Uterus (tissue), 2 donors: ENCODE measurements around the gene E2F7.

Experiments
- POLR2A ChIP-seq, 2 donors: fragments of 450-650 bp; IDR thresholded peaks; one replicate each; pipeline ENCODE4 v1.6.1; 2016; ENCODE audit warnings: antibody characterized with exemption in 2 of 2, mild to moderate bottlenecking in 1 of 2, moderate library complexity in 1 of 2
- TF ChIP-seq, protein P1 (sequence below), 4 experiments: fragments of 200-600 bp in 2 of 4; fragments of 450-650 bp in 2 of 4; sonication (generic) in 2 of 4; IDR thresholded peaks; one replicate each; pipeline ENCODE4 v1.5.1; 2016 to 2019; ENCODE audit warnings: antibody characterized with exemption in 4 of 4, mild to moderate bottlenecking in 2 of 4, moderate library complexity in 1 of 4

DNA sequence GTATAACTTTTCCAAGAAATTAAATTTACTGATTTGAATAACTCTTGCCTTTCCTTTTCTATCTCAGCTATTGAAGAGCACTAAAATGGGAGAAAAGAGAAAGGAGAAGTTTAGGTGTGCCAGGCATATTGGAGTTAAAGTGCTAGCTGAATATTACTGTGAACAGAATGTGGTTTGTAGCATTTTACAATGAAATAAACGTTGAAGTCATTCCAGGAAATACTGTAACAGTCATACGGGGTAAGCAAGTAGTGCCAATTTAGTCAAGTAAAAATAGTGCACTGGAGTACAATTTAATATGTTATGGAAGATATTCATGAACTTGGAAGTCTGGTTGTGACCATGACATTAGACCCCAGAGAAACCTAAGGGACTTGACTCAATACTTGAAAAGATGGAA is 62.1 kb downstream of the E2F7 start:
- TF ChIP-seq, protein P1, sequence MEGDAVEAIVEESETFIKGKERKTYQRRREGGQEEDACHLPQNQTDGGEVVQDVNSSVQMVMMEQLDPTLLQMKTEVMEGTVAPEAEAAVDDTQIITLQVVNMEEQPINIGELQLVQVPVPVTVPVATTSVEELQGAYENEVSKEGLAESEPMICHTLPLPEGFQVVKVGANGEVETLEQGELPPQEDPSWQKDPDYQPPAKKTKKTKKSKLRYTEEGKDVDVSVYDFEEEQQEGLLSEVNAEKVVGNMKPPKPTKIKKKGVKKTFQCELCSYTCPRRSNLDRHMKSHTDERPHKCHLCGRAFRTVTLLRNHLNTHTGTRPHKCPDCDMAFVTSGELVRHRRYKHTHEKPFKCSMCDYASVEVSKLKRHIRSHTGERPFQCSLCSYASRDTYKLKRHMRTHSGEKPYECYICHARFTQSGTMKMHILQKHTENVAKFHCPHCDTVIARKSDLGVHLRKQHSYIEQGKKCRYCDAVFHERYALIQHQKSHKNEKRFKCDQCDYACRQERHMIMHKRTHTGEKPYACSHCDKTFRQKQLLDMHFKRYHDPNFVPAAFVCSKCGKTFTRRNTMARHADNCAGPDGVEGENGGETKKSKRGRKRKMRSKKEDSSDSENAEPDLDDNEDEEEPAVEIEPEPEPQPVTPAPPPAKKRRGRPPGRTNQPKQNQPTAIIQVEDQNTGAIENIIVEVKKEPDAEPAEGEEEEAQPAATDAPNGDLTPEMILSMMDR (IDR thresholded peaks at IDR 0.05), result no peak
- no peak for TF ChIP-seq POLR2A (IDR thresholded peaks at IDR 0.05)
